Fibroblast of lung (primary cell): Measurements from ENCODE around the gene KDM6B. TPM values are rescaled to one million over a fixed set of nuclear protein-coding genes. Genes with fewer than 3 reads are reported as not detected.

Source experiments
- DNase-seq, 2 donors: peaks; one replicate each; pipeline versions ENCODE4 v3.0.0 to v3.0.0-alpha.2; 2010; ENCODE audit warnings: low read depth in 2 of 2
- H2AFZ ChIP-seq: 2 replicates; pipeline ENCODE4 v1.5.1; 2012; ENCODE audit warnings: low read length, control low read depth, inconsistent platforms
- H3K27ac ChIP-seq: 2 replicates; pipeline ENCODE4 v1.5.1; 2011; ENCODE audit warnings: low read length, control low read depth; ENCODE audit not compliant: insufficient read depth
- H3K27me3 ChIP-seq: 2 replicates; pipeline ENCODE4 v1.5.1; 2011; ENCODE audit warnings: mild to moderate bottlenecking, low read length; ENCODE audit not compliant: control insufficient read depth, insufficient read depth
- H3K36me3 ChIP-seq: 2 replicates; pipeline ENCODE4 v1.5.1; 2011; ENCODE audit warnings: low read length; ENCODE audit not compliant: control insufficient read depth, insufficient read depth
- H3K4me1 ChIP-seq: 2 replicates; pipeline ENCODE4 v1.5.1; 2011; ENCODE audit warnings: low read length; ENCODE audit not compliant: control insufficient read depth, insufficient read depth; ENCODE audit errors: extremely low read depth
- H3K4me2 ChIP-seq: 2 replicates; pipeline ENCODE4 v1.5.1; 2011; ENCODE audit warnings: low read length, control low read depth; ENCODE audit not compliant: insufficient read depth; ENCODE audit errors: extremely low read depth
- H3K4me3 ChIP-seq, 4 experiments: fragments of 200-600 bp in 1 of 4; sonication (generic) in 1 of 4; replicated peaks in 1 of 4; 2 replicates each; pipeline ENCODE4 v1.5.1; 2011 to 2016; ENCODE audit warnings: low read length in 4 of 4, low read depth in 3 of 4, mild to moderate bottlenecking in 3 of 4, control low read depth in 2 of 4, inconsistent platforms in 1 of 4, mixed read lengths in 1 of 4; ENCODE audit not compliant: insufficient read depth in 1 of 4; ENCODE audit errors: control extremely low read depth in 1 of 4
- H3K79me2 ChIP-seq: 2 replicates; pipeline ENCODE4 v1.5.1; 2012; ENCODE audit warnings: mild to moderate bottlenecking, low read length, inconsistent platforms; ENCODE audit not compliant: control insufficient read depth, insufficient read depth
- H3K9ac ChIP-seq: 2 replicates; pipeline ENCODE4 v1.5.1; 2011; ENCODE audit warnings: mild to moderate bottlenecking, low read length, control low read depth; ENCODE audit not compliant: insufficient read depth
- H3K9me3 ChIP-seq: 2 replicates; pipeline ENCODE4 v1.5.1; 2012; ENCODE audit warnings: low read depth, low read length; ENCODE audit not compliant: control insufficient read depth, insufficient read depth
- H4K20me1 ChIP-seq: 2 replicates; pipeline ENCODE4 v1.5.1; 2011; ENCODE audit warnings: low read length; ENCODE audit not compliant: control insufficient read depth, insufficient read depth; ENCODE audit errors: extremely low read depth
- CTCF ChIP-seq, 2 donors: IDR thresholded peaks in 1 of 2; conservative IDR thresholded peaks in 1 of 2; 1 replicate in 1 of 2; 2 replicates in 1 of 2; pipeline ENCODE4 v1.5.1; 2011 to 2012; ENCODE audit warnings: low read length in 2 of 2, control low read depth in 1 of 2, inconsistent platforms in 1 of 2, low read depth in 1 of 2, mild to moderate bottlenecking in 1 of 2
- EZH2 ChIP-seq: IDR thresholded peaks from 2 replicates; pipeline ENCODE4 v1.5.1; 2012; ENCODE audit warnings: low read length, control low read depth, mild to moderate bottlenecking; ENCODE audit errors: missing control alignments
- polyA plus RNA-seq, 2 donors: library from polyadenylated mRNA; depleted of rRNA in 1 of 2; stranded (reverse) in 1 of 2; unstranded in 1 of 2; fragments of >200 nt; gene quantifications; 2 replicates each; pipeline ENCODE4 v1.2.1, GENCODE V29; 2011 to 2012; ENCODE audit warnings: missing spikeins in 1 of 2
- total RNA-seq: library from RNA; depleted of rRNA; stranded (reverse); fragments of >200 nt; gene quantifications from 2 replicates; pipeline ENCODE4 v1.2.1, GENCODE V29; 2014

The KDM6B gene
- total and polyA plus RNA-seq, 2 donors (not counting 1 experiment from before 2014, with no cell fraction given) = 1.1 to 9.4 TPM

GRCh38 chr17:7857713-7858521, 23.9 kb downstream of the KDM6B start, which contains the start of gene CYB5D1:
Gene CYB5D1, plus strand, starts transcription at chr17:7858003. Its CDS starts 132 bp downstream, at chr17:7858135.
- H3K9ac ChIP-seq = peak within 1 kb of the TSS; percentile 80
- TF ChIP-seq EZH2 (no peak), CTCF (conservative IDR thresholded peaks at IDR 0.05 in 1 of 2, IDR thresholded peaks at IDR 0.05 in 1 of 2; ENCODE audit: low read depth in 1 of 2, low read length in 2 of 2) (no peak)
- H3K36me3 ChIP-seq = peaks cover 13% of the 10 kb centered on the region
- H3K4me2 ChIP-seq = peak within 1 kb of the TSS; percentile 99
- H2AFZ ChIP-seq = peak within 1 kb of the TSS; percentile 97
- peaks cover 18% of the 10 kb centered on the region for H3K4me1 ChIP-seq
- no peaks in the 10 kb centered on the region for H3K27me3 ChIP-seq
- peak; percentile 92 to 97 for DNase-seq
- H3K4me3 ChIP-seq = peak within 1 kb of the TSS; percentile 71 to 93 (median 86)
- H4K20me1 ChIP-seq = no peaks in the 10 kb centered on the region
- H3K9me3 ChIP-seq = no peaks in the 10 kb centered on the region
- peak within 1 kb of the TSS; percentile 92 for H3K27ac ChIP-seq
- H3K79me2 ChIP-seq = peaks cover 14% of the 10 kb centered on the region

- Histone ChIP-seq H2AFZ (peak overlapping the region; percentile 86), H3K79me2 (peaks cover 14% of the 10 kb centered on the region), H3K27ac (peak overlapping the region; percentile 92), H3K27me3 (no peaks in the 10 kb centered on the region), H3K4me2 (peak overlapping the region; percentile 99), H3K9ac (peak overlapping the region; percentile 80), H4K20me1 (no peaks in the 10 kb centered on the region), H3K4me1 (peaks cover 18% of the 10 kb centered on the region), H3K36me3 (peaks cover 9% of the 10 kb centered on the region), H3K4me3 (peak overlapping the region; percentile 71 to 93 (median 86)), H3K9me3 (no peaks in the 10 kb centered on the region)
- peak; percentile 49 to 57 for DNase-seq
- TF ChIP-seq EZH2 (no peak), CTCF (conservative IDR thresholded peaks at IDR 0.05 in 1 of 2, IDR thresholded peaks at IDR 0.05 in 1 of 2; ENCODE audit: low read depth in 1 of 2, low read length in 2 of 2) (peak; percentile 40 to 47)
Measured at GRCh38 chr17:7858522-7858810, 24.4 kb downstream of the KDM6B start.

GRCh38 chr17:7859028-7859427, 25.0 kb downstream of the KDM6B start:
- Histone ChIP-seq H3K36me3 (peaks cover 9% of the 10 kb centered on the region), H3K27me3 (no peaks in the 10 kb centered on the region), H3K4me3 (peak overlapping the region; percentile 71 to 93 (median 86)), H3K79me2 (peaks cover 14% of the 10 kb centered on the region), H3K9me3 (no peaks in the 10 kb centered on the region), H2AFZ (no peak overlapping the region), H4K20me1 (no peaks in the 10 kb centered on the region), H3K4me2 (peak overlapping the region; percentile 99), H3K27ac (no peak overlapping the region), H3K9ac (no peak overlapping the region), H3K4me1 (peaks cover 18% of the 10 kb centered on the region)
- DNase-seq = no peak
- TF ChIP-seq CTCF (conservative IDR thresholded peaks at IDR 0.05 in 1 of 2, IDR thresholded peaks at IDR 0.05 in 1 of 2; ENCODE audit: low read depth in 1 of 2, low read length in 2 of 2) = no peak
- no peak for TF ChIP-seq EZH2
